ENCODE data around the gene HECTD4. TPM values are rescaled to one million over a fixed set of nuclear protein-coding genes. Genes with fewer than 3 reads are reported as not detected.
A peak's percentile ranks its signal among the peaks of the same experiment; 100 is the strongest.

Gene HECTD4
- total and polyA plus RNA-seq, 2 experiments from 2014 or later = 25.7 to 36.9 TPM

GRCh38 chr12:112168561-112168971 is 213.7 kb downstream of the HECTD4 start:
- H3F3A ChIP-seq (replicated peaks; ENCODE audit: low read depth) = no peaks in the 10 kb centered on the region
- TF ChIP-seq ETS1 (IDR thresholded peaks at IDR 0.05) = no peak
- TF ChIP-seq POLR2AphosphoS5 (IDR thresholded peaks at IDR 0.05; ENCODE audit: low read depth) = no peak
- no peak for TF ChIP-seq EZH2phosphoT487 (IDR thresholded peaks at IDR 0.05; ENCODE audit: unreplicated experiment)
- no peak for TF ChIP-seq JUNB (IDR thresholded peaks at IDR 0.05; ENCODE audit: unreplicated experiment)
- no peak for TF ChIP-seq EZH2 (IDR thresholded peaks at IDR 0.05; ENCODE audit: low read depth, unreplicated experiment)
- TF ChIP-seq ZNF114 (CRISPR knock-in tag; IDR thresholded peaks at IDR 0.05) = no peak
- no peak for TF ChIP-seq STAT1 (IDR thresholded peaks at IDR 0.05; ENCODE audit: unreplicated experiment)
- no peak for TF ChIP-seq CTCF (conservative IDR thresholded peaks at IDR 0.05; ENCODE audit: low read depth in 2 of 2)
- no peak for TF ChIP-seq CREB1 (CRISPR knock-in tag; IDR thresholded peaks at IDR 0.05; ENCODE audit: low read depth)
- no peak for TF ChIP-seq REST (IDR thresholded peaks at IDR 0.05; ENCODE audit: unreplicated experiment)
- TF ChIP-seq ZNF331 (CRISPR knock-in tag; IDR thresholded peaks at IDR 0.05; ENCODE audit: low read depth) = no peak
- TF ChIP-seq NANOG (IDR thresholded peaks at IDR 0.05; ENCODE audit: borderline replicate concordance) = no peak
- no peaks in the 10 kb centered on the region for H4K20me1 ChIP-seq (replicated peaks; ENCODE audit: insufficient read depth)
- DNase-seq (ENCODE audit: low spot score) = no peak
- H3K9me2 ChIP-seq (ENCODE audit: insufficient read depth) = no peaks in the 10 kb centered on the region
- no peak overlapping the region for H3K4me3 ChIP-seq
- H3K36me3 Mint-ChIP-seq (ENCODE audit: low read depth) = peaks cover 12% of the 10 kb centered on the region; the same call in 2 of the 3 replicates
- ATAC-seq = no peak
- H3K4me1 Mint-ChIP-seq = peaks cover 3% of the 10 kb centered on the region; the same call in 1 of the 3 replicates
- H3K4me1 ChIP-seq (ENCODE audit: insufficient read depth) = no peaks in the 10 kb centered on the region
- no peak overlapping the region for H2AFZ ChIP-seq
- no peaks in the 10 kb centered on the region for H3K9me3 Mint-ChIP-seq
- no peaks in the 10 kb centered on the region for H3K79me2 ChIP-seq (replicated peaks; ENCODE audit: insufficient read depth)
- no peak overlapping the region for H3K4me3 Mint-ChIP-seq
- H3K27ac Mint-ChIP-seq = peak overlapping the region; percentile 69
- no peaks in the 10 kb centered on the region for H3K27me3 ChIP-seq (ENCODE audit: insufficient read depth)
- no peak overlapping the region for H3K27ac ChIP-seq (ENCODE audit: low read depth)
- no peaks in the 10 kb centered on the region for H3K36me3 ChIP-seq (ENCODE audit: insufficient read depth)
- H3K27me3 Mint-ChIP-seq (ENCODE audit: insufficient read depth, low read depth, poor library complexity) = peaks cover 16% of the 10 kb centered on the region
- H3K4me2 ChIP-seq = no peak overlapping the region

Data from GM23338 (cell line).